GM10847 (cell line): Measurements from ENCODE around the gene DYSF.

ENCODE experiments used
- POLR2A ChIP-seq: IDR thresholded peaks from 2 replicates; pipeline ENCODE4 v1.6.1; 2011; ENCODE audit not compliant: insufficient read length; ENCODE audit errors: extremely low read depth

Gene DYSF

GRCh38 chr2:71477231-71477691, 23.9 kb downstream of the DYSF start:
- no peak for TF ChIP-seq POLR2A

DNA sequence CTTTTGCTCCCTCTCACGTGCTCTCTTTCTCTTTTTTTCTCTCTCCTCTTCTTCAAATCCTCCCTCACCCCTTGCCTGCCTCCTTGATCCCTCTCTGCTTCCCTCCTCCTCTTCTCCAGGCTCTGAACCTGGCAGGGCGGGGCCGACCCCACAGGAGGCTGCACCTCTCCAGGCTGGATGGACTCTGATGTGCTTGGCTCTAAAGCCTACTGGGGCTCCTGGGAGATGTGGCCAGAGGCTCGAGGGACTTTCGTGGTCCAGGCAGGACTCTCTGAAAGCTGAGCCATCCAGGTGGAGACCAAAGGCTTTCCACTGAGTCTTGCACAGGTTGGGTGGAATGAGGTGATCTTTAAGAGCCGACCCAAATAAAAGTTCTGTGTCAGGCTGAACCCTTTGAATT, 25.4 kb downstream of the DYSF start:
- TF ChIP-seq POLR2A = no peak

- TF ChIP-seq POLR2A = no peak
Observed at GRCh38 chr2:71479261-71479660, 25.9 kb downstream of the DYSF start.

- TF ChIP-seq POLR2A = no peak
Observed at GRCh38 chr2:71481111-71481510, 27.8 kb downstream of the DYSF start.

DNA sequence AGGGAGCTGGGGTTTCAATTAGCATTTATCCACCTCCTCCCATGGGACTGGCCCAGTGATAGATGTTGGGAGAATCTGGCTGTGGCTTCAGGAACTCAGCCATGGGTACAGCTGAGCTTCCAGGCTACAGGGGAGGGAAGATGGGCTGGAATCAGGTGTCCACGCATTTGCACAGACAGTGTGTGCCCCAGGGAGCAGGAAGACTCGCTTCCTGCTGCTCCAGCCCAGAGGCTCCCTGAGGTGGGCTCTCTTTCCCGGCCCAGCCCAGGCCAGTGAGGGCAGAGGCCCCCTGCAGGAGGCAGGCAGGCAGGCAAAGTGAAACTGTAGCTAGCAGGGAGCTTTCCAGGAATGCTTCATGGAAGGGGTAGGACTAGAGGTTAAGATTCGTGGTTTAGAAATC, 28.7 kb downstream of the DYSF start:
- no peak for TF ChIP-seq POLR2A

GRCh38 chr2:71483246-71483645, 29.9 kb downstream of the DYSF start:
- no peak for TF ChIP-seq POLR2A

DNA sequence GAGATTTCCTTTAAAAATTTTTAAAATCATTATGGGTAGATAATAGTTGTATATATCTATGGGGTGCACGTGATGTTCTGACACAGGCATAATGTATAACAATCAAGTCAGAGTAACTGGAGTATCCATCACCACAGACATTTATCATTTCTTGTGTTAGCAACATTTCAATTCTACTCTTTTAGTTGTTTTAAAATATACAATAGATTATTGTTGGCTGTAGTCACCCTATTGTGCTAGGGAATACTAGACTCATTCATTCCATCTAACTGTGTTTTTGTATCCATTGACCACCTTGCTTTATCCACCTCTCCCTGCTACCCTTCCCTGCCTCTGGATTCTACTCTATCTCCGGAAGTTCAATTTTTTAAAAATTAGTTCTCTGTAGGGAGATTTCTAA, 31.0 kb downstream of the DYSF start:
- no peak for TF ChIP-seq POLR2A

DNA sequence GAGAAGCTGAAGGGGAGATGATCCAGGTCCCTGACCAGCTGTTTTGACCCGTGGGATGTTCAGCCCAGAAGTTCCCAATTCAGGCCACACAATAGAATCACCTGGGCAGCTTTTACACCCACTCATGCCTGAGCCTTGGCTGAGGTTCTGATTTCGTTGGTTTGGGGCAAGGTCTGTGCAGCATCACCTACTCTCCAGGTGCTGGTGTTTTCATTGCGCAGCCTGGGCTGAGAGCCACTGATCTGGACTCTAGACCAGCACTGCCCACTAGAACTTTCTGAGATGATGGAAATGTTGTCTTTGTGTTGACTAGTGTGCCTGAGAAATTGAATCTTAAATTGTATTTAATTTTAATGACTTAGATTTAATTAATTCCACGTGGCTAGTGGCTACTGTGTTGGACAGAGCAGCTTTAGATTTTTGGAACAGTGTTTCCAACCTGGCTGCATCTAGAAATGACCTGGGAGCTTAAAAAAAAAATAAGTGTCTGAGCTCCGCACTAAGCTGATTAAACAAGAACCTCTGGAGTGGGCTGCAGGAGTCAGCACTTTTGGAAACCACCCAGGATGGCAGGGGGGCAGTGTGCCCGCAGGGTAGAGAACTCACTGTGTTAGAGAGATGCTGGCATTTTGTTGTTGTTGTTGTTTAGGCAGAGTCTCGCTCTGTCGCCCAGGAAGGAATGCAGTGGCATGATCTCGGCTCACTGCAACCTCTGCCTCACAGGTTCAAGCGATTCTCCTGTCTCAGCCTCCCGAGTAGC, 33.7 kb downstream of the DYSF start:
- TF ChIP-seq POLR2A = no peak

- TF ChIP-seq POLR2A = no peak
Observed at GRCh38 chr2:71492112-71492511, 38.8 kb downstream of the DYSF start.

DNA sequence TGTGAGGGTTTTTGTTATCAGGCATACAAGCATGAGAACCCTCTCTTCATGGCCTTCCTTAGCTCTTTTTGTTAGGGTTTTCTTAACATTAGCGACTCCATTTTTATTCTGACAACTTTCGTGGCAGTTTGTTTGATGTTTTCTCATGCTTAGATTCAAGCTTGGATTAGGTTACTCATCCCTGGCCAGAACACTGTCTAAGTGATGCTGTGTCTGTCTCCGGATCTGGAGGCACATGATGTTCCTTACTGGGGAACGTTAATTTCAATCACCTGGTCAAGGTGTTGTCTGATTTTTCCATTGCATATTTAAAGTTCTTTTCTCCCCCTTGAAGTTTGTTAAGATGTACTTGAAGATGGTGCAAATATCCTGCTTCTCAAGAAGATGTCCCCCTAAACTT, 40.7 kb downstream of the DYSF start:
- no peak for TF ChIP-seq POLR2A

GRCh38 chr2:71494523-71495155, 41.3 kb downstream of the DYSF start:
- no peak for TF ChIP-seq POLR2A

DNA sequence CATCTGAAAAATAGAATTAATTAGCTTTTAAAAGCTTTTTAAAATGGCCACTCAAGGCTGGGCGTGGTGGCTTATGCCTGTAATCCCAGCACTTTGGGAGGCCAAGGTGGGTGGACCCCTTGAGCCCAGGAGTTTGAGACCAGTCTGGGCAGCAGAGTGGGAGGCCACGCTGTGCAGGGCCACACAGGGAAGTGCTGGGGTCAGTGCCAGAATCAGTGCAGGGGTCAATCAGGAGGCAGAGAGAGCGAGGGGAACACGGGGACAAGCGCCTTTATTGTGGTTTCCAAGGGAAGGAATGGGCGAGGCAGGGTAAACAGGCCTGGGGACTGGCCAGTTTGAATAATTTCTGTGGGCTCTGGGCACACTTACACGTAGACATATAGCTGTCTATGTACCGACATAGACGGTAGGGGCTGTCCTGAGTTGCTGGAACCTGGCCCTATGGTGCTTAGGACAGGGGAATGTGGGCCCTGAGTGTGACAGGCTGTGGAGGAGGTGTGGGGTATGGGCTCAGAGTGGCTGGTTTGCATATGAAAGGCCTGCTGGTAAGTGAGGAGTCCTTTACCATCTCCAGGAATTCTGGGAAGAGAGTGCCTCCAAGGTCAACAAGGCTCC, 42.9 kb downstream of the DYSF start:
- TF ChIP-seq POLR2A = no peak

- no peak for TF ChIP-seq POLR2A
Observed at GRCh38 chr2:71498261-71498701, 44.9 kb downstream of the DYSF start.

DNA sequence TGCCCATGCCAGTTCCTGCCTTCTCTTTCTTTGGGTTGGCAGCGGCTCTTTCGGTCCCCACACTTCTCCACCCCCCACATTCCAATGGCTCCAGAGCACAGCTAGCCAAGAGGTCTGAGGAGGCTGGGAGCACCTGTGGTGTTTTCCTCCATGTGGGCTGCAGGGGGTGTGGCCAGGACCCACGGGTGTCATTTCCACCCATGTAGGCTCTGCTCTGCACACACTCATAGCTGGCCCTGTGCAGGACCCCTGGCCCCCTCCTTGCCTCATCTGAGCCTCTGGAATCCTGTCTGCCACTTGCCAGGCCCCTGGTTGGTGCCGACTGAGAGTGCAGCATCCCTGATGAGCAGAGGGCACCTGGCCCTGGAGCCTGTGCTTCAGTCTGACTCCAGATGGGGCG, 46.3 kb downstream of the DYSF start:
- TF ChIP-seq POLR2A = no peak

DNA sequence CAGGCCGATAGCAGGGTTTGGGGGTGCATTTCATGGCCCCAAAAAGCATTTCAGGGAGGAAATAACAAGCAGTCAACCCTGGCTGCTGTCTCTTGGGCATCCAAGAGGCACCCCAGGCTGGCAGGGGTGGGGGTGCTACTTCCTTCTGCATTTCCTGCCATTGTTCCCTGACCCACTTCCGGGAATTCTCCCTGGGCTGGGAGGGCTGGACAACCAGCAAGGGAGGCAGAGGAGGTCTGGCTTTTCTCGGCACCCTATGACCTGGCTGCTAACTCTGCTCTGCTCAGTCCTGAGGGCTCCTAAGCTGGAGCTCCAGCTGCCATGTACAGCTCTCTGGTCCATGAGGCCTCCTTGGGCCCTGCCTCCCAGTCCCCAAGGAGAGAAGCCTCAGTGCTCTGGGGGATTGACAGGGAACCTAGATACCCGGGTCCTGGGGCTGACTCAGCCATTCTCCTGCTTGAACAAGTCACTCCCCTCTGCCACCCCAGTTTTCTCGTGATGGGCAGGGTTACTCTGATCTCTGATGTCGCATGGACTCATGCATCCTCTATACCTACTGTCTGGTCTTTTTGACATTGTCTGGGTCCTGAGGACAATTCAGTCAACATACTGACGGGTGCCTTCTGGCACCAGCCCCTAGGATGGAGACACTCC, 47.2 kb downstream of the DYSF start:
- no peak for TF ChIP-seq POLR2A

- TF ChIP-seq POLR2A = no peak
Observed at GRCh38 chr2:71502941-71503738, 49.8 kb downstream of the DYSF start.

DNA sequence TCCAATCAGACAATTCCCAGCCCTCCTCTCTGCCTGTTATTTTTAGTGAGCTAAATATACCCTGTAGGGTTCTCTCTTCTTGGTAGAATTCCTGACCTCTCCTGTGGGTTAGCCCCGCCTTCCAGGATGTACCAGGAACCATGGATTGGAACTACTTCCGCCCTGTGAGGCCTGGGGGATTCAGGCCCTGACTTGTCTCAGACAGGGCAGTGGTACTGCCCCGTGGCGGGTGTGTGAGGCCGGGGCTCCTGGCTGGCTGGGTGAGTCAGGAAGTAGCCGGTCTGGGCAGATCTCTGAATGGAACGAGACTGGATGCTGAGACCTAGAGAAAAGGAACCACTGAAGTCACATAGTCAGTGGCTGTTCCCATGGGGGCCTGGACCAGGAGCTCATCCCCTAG, 50.5 kb downstream of the DYSF start:
- no peak for TF ChIP-seq POLR2A
